Pulmonary artery endothelial cell (primary cell): ENCODE data around the gene CKM. TPM values are rescaled to one million over a fixed set of nuclear protein-coding genes. Genes with fewer than 3 reads are reported as not detected.
A peak's percentile ranks its signal among the peaks of the same experiment; 100 is the strongest.

Experiments used
- DNase-seq: peaks from one replicate; pipeline ENCODE4 v3.0.0-alpha.2; 2011; ENCODE audit warnings: low read depth, low spot score
- total RNA-seq: library from RNA; depleted of rRNA; stranded (reverse); fragments of >200 nt; gene quantifications from 2 replicates; pipeline ENCODE4 v1.2.3, GENCODE V29; 2014

CKM gene
- not detected in 2 replicates for total RNA-seq

DNA sequence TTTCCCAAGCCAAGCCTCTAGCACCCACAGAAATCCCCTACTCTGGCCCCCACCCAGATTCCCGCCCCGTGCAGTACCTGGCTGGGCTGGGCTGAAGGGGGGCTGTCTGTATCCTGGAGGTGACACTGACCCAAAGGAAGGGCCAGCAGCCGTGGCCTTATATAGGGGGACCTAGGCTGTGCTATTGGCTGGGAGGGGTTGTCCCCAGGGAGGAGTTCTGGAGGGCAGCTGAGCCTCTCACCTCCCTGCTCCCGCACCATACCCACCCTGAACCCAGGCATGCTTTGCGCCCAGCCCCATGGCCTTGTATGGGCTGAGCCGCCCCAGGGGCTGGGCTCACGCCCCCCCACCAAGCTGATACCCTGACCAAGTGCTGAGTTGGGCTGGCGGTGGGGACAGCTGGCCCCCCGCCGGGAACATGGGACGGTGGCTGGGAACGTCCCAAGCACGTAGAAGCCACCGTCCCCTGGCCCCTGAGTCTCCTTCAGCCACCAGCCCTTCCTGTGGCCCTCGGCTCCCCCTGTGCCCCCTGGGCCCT is at the start of gene CKM:
Gene CKM (minus strand): TSS at position 132 of the 538 bp plus-strand sequence. CDS start 3,162 bp downstream, outside the sequence.
- no peak for DNase-seq

DNA sequence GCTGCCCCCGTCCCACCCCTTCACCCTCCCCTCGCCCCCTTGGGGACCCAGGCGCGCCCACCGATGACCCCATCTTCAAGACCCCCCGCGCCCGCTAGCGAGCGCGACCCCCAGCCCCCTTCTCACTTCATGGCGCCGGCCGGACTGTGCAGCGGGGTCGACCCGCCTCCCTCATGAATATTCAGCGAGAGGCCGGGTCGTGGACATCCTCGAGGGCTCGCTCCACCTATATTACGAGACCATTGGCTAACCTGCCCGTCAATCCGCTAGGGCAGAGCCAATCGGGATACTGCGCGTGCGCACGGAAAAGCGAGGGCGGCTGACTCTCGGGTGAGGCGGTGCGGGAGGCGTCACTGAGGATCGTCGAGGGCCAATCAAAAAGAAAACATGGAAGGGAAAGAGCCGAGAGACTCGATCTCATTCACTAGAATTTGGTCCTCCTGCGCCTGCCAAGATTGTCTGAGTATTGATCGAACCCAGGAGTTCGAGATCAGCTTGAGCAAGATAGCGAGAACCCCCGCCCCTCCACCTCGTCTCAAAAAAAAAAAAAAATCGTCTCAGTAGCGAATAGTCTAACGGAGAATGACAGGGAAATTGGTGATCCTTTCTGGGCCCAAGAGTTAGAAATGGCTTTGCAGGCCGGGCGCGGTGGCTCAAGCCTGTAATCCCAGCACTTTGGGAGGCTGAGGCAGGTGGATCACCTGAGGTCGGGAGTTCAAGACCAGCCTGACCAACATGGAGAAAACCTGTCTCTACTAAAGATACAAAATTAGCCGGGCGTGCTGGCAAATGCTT is 47.9 kb upstream of the CKM start, which contains the start of gene ERCC2:
Gene ERCC2 (minus strand): TSS at position 164 of the 795 bp plus-strand sequence. CDS start 33 bp downstream, at position 131.
- peak; percentile 95 for DNase-seq

DNA sequence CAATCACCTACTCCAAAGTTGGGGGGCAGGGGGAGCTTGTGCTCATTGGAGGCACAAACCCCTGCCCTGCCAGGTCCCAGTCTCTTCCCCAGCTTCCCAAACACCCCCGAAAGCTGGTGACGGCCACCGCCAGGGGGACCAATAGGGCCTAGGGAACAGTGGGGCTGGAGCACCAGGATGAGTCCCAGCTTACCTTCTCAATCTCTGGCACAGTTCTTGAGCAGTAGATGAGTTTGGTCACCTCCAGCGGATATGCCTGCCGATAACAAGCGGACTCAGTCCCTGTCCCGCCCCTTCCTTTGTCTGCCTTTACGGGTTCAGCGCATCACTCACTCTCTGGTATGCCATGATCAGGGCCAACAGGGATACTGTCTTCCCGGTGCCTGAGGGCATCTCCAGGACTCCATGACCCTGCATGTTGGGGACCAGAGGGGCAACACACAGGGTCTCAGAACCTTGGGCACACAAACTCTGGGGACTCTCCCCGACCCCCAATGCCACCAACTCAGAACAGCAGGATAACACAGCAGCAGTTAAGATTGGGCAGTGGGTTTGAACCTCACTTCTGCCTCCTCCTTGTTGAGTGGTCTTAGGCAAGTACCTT is 46.2 kb upstream of the CKM start:
- no peak for DNase-seq

DNA sequence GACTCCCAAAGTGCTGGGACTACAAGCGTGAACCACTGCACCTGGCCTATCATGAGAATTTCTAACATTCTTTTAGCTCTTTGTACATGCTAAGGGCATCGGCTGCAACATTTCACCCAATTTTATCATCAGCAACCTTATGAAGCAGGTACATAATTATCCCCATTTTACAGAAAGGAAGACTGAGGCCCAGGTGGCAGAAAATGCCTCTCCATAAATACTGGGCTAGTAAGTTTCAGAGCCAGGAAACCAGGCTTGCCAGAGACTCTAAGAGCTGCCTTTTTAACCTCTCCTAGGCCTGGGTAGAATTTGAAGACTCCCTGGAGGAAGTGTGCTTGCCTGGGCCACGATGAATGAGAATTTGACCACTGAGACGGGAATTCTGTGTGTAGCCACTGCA is 45.5 kb upstream of the CKM start:
- DNase-seq: no peak

DNA sequence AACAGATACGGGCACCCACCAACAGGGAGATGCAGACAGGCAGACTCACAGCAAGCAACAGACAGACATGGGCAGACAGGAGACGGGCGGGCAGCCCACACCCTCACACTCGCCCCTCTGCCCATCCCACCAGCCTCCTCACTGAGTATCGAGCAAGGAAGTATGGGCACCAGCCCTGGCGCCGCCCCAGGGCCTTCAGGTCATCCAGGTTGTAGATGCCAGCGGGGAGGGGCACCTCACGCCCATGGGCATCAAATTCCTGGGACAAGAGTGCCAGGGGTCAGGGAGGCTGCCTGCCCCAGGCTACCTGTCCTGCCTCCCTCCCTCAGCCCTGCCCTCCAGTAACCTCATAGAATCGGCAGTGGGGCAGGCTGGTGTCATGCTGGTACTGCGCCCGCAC is 42.0 kb upstream of the CKM start:
- no peak for DNase-seq

DNA sequence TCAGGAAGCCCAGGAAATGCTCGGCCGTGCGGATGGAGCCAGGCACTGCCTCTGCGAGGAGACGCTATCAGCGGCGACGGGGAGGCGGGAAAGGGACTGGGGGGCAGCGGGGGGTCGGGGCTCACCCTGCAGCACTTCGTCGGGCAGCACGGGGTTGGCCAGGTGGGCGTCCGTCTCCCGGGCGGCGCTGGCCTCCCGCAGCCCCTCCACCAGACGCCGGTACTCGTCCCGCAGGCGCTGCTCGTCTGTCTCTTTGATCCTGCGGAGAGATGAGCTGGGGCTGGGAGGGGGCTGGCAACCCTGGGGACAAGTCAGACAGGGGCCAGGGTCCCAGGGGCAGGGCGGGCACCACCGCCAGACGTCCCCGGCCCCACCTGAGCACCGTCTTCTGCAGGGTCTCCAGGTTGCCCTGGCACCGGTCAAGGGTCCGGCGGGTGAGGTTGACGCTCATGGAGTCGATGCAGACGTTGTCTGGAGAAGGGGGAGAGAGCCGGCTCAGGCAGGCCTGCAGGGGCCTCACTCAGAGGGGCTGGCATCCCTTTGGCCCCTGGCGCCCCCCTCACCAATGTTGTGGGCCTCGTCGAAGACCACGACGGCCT is 41.3 kb upstream of the CKM start:
- no peak for DNase-seq

DNA sequence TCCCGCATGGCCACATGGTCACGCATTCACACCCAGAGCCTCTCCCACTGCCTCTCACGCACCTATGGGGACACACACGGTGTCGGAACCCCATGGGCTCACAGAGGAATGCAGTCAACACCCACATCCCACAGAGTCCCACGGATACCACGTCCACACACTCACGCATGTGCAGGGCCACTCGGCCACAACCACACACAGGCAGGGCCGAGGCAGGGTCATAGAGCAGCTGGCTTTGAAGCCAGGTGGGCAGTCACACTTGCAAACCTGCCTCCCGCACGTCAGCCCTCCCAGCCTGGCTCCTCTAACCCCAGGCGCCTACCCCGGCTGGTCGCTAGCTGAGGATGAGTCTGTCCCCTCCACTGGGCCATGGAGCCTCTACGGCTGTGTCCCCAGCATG is 39.6 kb upstream of the CKM start:
- DNase-seq: no peak

DNA sequence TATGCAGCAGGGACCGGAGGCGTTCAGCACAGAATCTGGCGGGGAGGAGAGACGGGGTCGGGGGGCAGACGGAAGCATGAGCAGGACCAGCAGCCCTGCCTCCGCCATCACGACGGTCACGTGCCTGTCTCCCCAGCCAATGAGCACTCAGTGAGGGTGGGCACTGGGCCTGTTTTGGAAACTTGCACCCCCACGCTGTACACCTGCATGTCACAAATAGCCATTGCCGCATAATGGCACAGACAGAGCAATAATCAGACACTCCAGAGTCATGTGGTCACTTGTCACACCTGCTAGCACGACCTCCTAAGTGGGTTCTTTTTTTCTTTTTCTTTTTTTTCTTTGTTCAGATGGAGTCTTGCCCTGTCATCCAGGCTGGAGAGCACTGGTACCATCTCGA is 38.9 kb upstream of the CKM start:
- DNase-seq: no peak

DNA sequence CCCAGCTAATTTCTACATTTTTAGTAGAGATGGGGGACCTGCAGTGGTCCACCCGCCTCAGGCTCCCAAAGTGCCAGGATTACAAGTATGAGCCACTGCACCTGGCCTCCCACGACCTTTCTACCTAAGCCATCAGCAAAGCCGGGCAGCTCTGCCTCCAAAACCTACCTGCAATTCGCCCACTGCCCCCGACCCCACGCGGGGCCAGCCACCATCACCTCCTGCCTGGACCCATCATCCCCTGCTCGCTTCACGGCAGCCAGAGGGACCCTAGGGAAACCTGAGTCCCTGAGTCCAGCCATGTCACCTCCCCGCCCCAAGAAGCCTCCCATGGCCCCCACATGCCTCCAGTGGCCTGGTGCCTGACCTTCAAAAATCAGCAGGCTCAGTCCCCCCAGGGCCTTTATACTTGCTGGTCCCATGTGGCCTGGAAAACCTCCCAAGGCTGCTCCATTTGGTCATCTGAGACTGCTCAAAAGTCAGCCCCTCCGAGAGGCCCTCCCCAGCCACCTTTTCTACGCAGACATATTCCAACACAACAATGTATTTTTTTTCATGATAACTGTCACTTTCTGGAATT is 35.6 kb upstream of the CKM start:
- DNase-seq: no peak

DNA sequence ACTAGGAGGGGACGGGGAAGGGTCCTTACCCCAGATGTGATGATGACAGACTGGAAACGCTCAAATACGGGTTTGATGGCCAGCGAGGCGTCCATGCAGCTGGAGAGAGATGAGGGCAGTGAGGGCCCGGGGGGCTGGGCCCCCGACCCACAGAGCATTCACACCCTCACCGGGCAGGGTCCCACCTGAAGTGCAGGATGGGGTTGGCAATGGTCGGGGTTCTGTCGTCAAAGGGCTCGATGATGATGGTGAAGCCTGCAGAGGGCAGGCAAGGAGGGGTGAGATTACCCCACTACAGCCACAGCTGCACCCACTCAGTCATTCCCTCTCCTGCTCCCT is 34.7 kb upstream of the CKM start:
- no peak for DNase-seq

DNA sequence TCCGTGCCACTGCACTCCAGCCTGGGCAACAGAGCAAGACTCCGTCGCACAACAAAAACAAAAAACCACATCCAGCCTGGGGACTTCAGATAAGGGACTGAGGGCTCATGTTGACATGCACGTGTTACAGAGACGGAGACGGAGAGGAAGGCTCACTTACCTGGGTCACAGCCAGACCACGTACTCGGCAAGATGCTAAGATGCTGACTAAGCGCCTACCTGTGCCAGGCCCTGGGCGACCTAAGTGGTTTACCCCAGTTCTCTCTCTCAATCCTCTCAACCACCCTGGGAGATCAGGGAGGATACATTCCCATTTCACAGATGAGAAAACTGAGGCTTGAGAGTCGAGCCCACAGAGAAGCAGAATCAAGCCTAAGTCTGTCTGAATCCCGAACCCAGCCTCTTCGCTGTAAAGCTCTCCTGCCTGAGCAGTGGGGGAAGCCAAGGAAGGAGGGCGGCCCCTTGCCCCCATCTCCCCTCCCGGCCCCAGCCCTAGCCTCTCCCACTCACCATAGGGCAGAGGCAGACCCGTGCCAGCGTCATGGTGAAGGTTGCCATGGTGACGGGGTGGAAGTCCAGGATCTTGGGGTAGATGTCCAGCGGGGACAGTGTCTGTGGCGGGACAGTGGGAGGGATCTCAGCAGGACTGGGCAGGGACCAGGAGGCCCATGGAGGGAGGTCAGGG is 34.2 kb upstream of the CKM start:
- DNase-seq: no peak

DNA sequence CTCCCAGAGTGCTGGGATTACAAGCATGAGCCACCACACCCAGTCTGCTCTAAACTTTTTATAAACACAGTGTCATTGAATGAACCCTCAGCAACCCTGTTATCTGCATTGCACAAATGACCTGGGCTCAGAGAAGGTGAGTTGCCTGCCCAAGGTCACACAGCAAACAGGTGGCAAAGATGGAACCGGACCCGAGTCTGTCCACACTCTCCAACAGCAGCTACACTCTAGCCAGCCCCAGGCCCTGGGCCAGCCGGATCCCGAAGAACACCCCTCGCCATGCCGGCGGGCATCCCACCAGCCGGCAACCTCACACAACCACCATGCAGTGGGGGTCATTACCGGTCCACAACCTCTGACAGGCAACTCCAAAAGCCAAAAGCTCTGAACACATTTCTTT is 33.2 kb upstream of the CKM start:
- DNase-seq: no peak

DNA sequence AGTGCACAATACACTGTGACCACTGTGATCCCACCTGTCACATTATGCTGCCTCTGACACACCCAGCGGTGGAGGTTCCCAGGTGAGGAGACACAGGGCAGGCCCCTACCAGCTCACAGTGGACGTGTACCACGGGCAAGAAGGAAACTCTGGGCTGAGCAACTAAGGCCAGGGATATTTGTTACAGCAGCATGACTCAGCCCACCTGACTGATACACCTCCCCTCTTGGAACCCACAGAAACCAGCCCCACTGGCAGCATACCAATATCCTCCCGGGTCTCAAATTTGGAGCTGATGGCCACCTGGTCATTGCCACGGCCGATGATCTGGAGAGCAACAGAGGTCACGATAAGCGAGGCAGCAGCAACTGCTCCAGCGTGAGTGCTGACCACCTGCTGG is 32.7 kb upstream of the CKM start:
- no peak for DNase-seq

DNA sequence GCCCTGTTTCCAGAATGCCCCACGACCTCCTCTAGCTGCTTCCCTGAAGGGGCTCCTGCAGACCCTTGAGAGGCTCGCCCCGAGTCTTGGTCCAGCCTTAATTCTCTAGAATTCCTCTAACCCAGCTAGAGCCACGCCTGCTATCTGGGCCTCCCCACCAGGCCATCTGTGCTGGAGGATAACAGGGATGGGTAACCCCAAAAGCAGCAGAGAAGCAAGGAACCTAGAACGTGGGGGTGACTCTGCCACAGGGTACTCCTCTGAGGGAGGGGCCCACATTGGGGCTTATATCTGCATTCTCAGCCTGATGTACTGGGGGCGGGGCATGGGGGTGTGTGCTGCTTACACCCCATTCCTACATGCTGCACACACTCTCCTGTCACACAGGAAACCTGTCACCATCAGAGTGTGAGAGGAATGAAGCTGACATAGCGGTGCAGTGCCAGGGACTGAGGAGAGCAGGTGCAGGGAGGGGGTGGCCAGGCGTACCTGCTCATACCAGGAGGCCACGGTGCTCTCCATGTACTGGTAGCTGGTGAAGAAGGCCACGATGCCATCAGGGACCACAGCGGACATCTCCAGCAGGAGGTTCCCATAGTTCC is 31.7 kb upstream of the CKM start:
- DNase-seq: no peak

DNA sequence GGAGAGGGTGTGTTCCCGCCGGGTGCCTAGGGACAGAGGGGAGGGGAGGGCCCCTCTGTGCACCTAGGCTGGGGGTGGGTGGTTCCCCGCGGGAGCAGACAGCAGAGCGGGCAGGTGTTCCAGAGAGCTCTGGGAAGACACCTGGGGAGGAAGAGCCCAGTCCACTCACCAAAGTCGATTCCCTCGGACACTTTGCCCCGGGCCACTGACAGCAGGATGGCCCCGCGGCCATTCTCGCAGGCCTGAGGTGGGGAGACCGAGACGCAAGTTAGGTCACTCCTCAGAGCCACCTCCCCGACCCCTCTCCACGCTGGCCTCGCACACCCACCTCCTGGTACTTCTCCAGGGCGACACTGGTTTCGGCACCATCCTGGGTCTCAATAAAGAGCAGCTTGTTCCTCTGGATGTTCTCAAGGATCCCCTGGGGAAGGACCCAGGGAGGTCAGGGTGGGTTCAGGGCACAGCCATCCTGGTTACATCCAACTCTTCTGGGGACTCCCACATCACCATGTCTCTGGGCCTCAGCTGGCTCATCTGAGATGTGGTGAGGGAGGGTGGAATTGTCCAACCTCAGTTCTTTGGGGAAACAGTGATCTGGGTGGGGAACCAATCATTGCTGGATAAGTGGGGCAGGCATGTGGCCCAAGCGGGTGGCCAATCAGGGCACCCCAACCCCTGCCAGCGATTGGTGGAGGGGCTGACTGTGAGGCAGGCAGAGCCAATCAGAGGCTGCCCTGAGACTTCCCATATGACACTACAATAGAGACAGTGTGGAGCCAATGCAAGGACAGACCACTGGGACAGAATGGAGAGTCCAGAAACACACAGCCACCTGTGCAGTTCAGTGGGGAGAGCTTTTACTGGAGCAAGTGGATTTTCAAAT is 30.5 kb upstream of the CKM start:
- no peak for DNase-seq

DNA sequence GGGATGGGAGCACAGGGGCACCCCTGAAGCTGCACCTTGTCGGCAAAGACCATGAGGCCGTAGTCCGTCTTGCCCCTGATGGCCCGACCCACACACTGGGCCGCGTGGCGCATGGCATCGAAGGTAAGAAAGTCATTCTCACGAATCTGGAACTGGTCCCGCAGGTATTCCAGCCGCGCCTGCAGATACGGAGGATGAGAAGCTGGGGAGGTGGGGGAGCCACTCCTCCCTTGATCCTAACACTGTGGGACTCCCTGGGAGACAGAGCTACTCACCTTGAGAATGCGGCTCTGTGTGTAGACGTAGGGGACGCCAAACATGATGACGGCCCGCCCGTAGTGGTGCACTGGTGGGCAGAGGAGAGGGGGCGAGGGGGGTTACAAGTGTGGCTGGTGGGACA is 29.8 kb upstream of the CKM start:
- no peak for DNase-seq

DNA sequence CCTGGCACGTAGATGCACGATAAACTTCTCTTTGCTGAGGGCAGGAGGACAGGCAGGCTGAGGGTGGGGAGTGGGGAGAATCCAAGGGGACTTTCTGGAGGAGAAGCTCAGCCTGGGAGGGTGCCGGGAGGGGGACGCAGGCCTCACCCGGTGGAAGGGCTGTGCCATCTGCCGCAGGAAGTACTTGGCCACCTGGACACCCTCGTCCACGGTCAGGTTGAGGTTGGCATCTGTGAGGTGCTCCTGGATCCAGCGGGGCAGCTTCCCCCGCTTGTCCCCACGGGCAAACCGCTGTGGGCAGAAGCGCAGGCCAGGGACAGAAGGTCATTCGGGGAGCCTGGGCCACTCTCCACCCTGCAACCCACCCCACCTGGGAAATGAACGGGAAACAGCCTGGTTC is 29.4 kb upstream of the CKM start:
- no peak for DNase-seq

DNA sequence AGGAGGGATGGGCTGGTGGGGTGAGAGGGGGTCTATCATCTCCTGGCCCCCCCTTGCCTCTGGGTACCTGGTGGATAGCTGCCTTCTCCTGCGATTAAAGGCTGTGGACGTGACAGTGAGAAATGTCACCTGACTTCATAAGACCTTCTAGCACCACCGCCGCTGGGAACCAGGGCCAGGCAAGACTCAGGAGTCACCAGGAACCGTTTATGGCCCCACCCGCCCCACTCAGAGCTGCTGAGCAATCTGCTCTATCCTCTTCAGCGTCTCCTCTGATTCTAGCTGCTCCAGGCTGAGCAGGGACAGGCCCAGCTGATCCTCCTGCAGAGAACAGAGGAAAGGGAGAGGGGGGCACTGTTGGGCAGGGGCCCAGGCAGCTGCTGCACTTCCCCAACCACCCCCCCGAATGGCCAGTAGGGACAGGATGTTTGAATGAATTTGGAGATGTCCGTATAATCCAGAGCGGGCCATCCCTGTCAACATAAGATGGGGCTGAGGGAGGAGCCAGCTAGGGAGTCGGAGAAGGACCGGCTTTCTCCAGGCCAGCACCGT is 28.8 kb upstream of the CKM start:
- DNase-seq: no peak

DNA sequence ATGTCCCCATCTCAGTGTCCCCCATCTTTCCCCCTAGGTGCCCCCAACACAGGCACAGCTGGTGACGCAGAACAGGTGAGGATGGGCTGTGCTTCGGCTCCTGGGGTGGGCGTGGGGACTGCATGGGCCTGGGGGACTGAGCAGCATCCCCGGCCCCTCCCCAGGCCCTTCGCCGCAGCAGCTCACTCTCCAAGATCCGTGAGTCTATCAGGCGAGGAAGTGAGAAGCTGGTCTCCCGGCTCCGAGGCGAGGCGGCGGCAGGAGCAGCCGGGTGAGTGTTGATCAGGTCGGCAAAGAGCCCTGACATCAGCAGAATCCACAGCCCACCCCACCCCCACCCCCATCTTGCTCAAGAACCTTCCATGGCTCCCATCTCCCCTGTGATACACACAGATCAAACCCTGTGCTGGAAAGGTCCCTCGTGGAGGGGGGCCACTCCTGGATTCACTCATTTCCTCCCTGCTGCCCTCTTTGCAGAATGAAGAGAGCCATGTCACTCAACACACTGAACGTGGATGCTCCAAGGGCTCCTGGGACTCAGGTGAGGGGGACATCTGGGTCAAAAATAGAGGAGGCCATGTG is 27.9 kb upstream of the CKM start:
- DNase-seq: no peak
